UCSD-AML1 (cell line): ENCODE measurements around the gene CACNA1I.

ENCODE experiments used
- DNase-seq: peaks from one replicate; lab custom pipeline; 2025; ENCODE audit not compliant: unreplicated experiment; lab: John Stamatoyannopoulos, UW

The CACNA1I gene

GRCh38 chr22:39595622-39596172 is 25.1 kb downstream of the CACNA1I start:
- no peak for DNase-seq

GRCh38 chr22:39596601-39597000 is 26.0 kb downstream of the CACNA1I start:
- DNase-seq, result no peak

- no peak for DNase-seq
Observed at GRCh38 chr22:39597236-39597869, 26.8 kb downstream of the CACNA1I start.

GRCh38 chr22:39598017-39598965 is 27.7 kb downstream of the CACNA1I start:
- DNase-seq, result no peak

GRCh38 chr22:39600491-39601179 is 30.1 kb downstream of the CACNA1I start:
- no peak for DNase-seq

- no peak for DNase-seq
Observed at GRCh38 chr22:39601180-39601535, 30.6 kb downstream of the CACNA1I start.

- no peak for DNase-seq
Observed at GRCh38 chr22:39603345-39603744, 32.8 kb downstream of the CACNA1I start.

- no peak for DNase-seq
Observed at GRCh38 chr22:39610246-39610645, 39.7 kb downstream of the CACNA1I start.

- no peak for DNase-seq
Observed at GRCh38 chr22:39610766-39611165, 40.2 kb downstream of the CACNA1I start.

- DNase-seq, result no peak
Observed at GRCh38 chr22:39611360-39611759, 40.8 kb downstream of the CACNA1I start.

GRCh38 chr22:39612811-39613548 is 42.4 kb downstream of the CACNA1I start:
- DNase-seq, result no peak

GRCh38 chr22:39613549-39613921 is 43.0 kb downstream of the CACNA1I start:
- no peak for DNase-seq

- DNase-seq, result no peak
Observed at GRCh38 chr22:39614442-39614841, 43.9 kb downstream of the CACNA1I start.

GRCh38 chr22:39616051-39616450 is 45.5 kb downstream of the CACNA1I start:
- no peak for DNase-seq

GRCh38 chr22:39616781-39617180 is 46.2 kb downstream of the CACNA1I start:
- DNase-seq, result no peak

GRCh38 chr22:39617342-39617741 is 46.8 kb downstream of the CACNA1I start:
- no peak for DNase-seq

GRCh38 chr22:39617970-39618757 is 47.6 kb downstream of the CACNA1I start:
- no peak for DNase-seq

- no peak for DNase-seq
Observed at GRCh38 chr22:39618996-39619530, 48.5 kb downstream of the CACNA1I start.

- no peak for DNase-seq
Observed at GRCh38 chr22:39620924-39621690, 50.6 kb downstream of the CACNA1I start.
